GM08714 (cell line): ENCODE data around the gene MBNL2.

Source experiments
- H3K4me3 ChIP-seq: fragments of 200-500 bp; sonication (Bioruptor generic); 2 replicates; pipeline ENCODE4 v1.5.1; 2014; ENCODE audit warnings: mild to moderate bottlenecking, low read length, inconsistent platforms
- ZNF274 ChIP-seq: IDR thresholded peaks from 2 replicates; pipeline ENCODE4 v1.6.1; 2012; ENCODE audit warnings: mild to moderate bottlenecking, low read depth, low read length

MBNL2 gene

DNA sequence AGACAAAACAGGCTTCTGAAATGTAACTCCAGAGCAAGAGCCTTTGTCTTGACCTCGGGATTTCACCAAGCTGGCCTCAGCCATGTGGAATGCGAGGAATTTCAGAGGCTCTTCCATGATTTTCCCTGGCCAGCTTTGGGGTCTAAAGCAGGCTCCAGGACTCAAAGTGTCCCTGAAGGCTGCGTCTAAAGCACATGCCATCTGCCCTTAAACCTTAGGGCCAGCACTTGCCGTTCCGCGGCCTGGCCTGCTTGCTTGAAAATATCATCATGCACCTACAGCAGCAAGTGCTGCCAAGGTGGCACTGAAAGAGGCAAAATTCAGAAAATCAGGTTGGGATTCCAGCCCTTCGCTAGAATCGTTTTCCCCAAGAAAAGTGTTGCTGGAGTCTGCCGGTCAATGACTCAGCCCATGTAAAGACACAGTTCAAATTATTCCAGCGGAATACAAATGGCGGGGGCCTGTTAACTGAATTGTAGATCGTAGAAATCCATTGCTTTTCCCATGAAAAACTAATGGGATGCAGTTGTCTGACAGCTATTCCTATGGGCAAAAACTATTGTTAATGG lies 106.2 kb downstream of the MBNL2 start:
- TF ChIP-seq ZNF274, result no peak

DNA sequence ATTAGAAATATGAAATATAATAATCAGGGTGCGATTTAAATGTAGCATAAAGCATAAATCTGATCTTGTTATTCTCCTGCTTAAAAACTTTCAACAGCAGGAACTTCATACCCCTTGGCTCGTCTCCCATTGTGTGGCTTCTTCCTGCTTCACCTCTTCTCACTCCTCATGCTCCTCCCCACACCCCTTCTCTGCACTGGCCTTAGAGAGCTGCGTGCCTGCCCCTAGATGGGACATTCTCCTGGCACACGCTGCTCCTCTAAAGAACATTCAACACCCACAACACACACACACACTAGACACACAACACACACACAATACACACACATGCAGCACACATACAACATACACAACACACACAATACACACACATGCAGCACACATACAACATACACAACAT lies 107.2 kb downstream of the MBNL2 start:
- TF ChIP-seq ZNF274, result no peak

More for the DNA sequence above, 106.2 kb downstream of the MBNL2 start:
- no peak overlapping the region for H3K4me3 ChIP-seq

DNA sequence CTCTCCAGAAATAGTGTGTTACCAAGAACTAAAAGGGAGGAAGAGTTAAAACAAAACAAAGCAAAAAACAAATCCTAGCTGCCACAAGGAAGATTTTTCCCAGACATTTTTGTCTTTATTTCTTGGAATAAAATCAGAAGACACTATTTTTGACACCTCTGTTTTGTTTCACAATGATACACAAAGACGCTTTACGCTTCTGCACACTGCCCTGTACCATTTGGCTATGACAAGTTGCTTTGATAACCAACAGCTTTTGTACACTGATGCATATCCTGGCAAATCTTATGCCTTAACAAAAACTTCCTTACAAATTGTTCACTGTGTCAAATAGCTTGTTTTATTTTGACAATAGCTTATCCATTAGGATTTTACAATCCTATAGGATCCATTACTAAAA lies 108.3 kb downstream of the MBNL2 start:
- TF ChIP-seq ZNF274, result no peak
- no peak overlapping the region for H3K4me3 ChIP-seq

More for the DNA sequence above, 107.2 kb downstream of the MBNL2 start:
- H3K4me3 ChIP-seq, result no peak overlapping the region

DNA sequence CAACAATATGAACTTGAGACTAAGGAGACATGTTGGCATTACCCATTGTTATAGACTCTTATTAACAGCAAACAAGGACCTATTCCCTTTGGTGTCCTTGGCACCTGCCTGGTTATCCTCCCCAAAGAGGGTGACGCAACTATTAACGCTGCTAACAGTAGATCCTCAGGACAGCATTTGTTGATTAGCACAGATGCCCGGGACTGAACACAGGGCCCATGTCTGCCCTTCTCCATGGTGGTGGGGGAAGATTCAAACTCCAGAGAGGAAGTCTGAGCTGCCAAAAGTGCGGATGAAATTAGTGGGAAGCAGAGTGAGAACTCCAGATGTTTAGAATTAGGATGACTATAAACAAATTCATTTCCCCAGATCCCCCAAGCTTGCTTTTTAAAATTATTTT lies 110.6 kb downstream of the MBNL2 start:
- no peak for TF ChIP-seq ZNF274
- H3K4me3 ChIP-seq, result no peak overlapping the region

DNA sequence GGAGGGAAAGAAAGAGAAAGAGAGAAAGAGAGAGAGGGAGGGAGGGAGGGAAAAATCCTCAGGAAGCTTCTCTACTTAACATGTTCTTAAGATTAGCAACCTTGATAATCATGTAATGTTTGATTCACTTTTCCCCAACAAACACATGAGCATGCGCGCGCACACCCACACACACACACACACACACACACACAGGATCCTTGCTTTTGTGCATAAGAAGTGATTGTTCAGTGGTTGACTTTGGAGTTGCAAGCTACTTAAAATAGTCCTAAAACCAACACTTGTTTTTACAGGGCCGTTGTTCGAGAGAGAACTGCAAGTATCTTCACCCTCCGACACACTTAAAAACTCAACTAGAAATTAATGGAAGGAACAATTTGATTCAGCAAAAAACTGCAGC lies 111.8 kb downstream of the MBNL2 start:
- no peak overlapping the region for H3K4me3 ChIP-seq
- no peak for TF ChIP-seq ZNF274

DNA sequence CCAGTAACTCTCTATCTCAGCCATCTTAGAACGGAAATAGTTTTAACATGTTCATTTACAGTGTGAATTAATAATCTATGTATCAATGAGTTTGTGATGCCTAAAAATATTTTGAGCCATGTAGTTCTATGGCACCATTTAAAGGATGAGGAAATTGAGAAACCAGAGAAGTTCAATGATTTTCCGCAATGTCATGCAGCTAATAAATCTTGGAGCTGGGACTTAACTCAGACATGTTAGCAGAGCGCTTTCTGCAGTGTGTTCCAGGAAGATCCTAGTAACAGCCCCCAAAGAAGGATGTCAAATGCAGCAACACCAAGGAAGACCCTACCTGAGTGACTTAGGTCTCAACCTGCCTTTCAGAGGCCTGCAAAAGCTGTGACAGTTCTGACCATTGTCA lies 112.6 kb downstream of the MBNL2 start:
- no peak overlapping the region for H3K4me3 ChIP-seq
- TF ChIP-seq ZNF274, result no peak

DNA sequence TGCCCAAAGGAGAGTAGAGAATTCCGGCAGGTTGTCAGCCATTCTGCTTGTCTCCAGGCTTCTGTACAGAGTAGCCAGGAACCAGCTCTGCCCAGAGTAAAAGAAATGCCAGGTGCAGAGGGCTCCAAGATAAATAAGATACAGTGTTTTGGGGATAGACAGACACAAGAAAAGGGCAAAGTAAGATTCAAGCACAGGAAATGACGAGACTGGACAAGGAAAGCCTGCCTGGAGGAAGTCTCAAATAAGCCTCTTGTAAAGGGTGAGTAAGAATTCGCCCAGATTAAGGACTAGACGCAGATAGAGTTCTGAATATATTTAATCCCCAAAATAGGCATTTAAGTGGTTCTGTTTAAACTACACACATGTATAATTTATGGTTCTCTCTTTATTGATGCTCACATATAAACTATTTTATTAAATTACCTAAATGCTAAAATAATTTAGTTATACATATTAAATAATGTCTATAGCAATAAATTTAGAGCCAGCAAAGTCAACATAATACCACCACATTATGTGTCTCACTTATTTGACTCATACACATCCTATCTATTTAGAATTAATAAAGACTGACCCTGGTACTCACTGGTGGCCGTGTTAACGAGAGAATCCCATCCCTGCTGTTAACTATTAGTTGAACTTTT lies 113.5 kb downstream of the MBNL2 start:
- no peak for TF ChIP-seq ZNF274
- H3K4me3 ChIP-seq, result no peak overlapping the region

DNA sequence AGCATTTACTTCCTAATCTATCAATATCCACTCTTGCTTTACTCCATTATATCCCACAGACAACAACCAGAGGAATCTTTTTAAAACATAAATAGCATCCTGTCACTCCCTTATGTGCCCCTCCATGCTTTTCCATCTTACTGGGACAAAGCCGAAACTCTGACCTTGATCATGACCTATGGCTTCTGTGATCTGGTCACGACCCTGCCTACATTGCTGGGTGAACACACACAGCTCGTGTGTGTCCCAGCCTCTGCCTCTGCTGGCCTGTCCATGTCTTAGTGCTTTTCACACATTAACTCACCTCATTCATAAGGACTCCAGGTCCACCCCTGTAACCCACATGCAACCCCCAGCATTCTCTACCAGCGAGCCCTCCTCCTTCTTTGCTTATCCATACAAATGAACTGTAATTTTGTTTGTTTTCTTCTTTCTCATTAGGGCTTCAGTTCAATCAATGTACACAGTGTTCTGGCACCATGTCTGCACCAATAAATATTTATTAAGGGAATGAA lies 115.9 kb downstream of the MBNL2 start:
- no peak overlapping the region for H3K4me3 ChIP-seq
- TF ChIP-seq ZNF274, result no peak

DNA sequence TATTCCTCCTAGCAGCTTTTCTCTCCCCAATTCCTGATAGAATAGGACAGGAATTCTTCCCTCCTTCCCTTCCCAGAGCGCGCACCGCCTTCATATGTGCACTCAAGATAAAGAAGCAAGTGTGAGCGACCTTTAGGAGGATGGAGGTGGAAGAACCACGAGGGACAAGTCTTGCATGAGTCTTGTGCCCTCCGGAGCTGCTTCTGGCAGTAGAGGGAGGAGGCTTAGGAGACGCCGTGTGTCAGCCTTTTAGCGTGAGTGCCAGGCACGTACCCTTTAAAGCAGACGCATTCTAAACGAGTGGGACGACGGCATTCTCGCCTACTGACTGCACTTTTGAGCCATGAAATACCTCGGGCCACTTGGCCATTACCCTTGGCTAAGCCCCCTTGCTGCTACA lies 116.4 kb downstream of the MBNL2 start:
- TF ChIP-seq ZNF274, result no peak
- H3K4me3 ChIP-seq, result no peak overlapping the region

DNA sequence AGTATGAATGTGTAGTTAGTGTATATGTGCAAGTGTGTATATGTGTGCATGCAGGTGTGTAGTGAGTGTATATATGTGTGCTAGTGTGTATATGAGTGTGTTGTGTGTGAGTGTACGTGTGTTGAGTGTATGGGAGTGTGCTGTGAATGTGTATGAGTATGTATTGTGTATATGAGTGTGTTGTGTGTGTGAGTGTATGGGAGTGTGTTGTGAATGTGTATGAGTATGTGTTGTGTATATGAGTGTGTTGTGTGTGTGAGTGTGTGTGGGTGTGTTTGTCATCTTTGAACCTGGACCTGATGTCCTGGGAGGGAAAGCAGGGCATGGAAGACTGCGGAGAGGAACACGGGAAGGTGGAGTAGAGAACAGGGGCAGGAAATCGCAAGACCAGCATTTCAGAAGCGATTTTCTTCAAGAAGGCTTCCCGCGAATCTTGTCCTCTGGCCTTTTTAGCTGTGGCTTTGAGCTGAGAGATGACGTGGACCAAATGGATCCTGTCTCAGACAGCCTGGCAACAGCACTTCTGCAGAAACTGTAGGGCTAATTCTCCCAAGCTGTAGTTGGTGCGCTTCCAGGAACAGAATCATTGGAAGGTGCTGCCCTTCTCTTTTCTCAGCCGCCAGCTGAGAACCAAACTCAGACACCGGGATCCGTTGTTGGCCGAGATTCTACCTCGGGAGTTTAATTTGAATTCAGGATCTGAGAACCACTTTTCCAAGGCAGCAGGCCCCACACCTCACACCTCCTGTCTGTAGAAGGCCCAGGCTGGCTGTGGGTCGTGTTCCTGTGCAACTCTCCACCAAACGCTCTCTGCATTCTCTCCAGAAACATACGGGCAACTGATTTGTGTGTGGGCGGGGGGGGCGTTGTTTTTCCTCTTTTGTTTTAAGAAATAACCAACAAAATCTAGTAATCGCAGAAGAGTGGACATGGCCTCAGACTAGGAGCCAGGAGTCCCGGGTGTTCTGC lies 117.2 kb downstream of the MBNL2 start:
- H3K4me3 ChIP-seq, result no peak overlapping the region
- TF ChIP-seq ZNF274, result no peak

DNA sequence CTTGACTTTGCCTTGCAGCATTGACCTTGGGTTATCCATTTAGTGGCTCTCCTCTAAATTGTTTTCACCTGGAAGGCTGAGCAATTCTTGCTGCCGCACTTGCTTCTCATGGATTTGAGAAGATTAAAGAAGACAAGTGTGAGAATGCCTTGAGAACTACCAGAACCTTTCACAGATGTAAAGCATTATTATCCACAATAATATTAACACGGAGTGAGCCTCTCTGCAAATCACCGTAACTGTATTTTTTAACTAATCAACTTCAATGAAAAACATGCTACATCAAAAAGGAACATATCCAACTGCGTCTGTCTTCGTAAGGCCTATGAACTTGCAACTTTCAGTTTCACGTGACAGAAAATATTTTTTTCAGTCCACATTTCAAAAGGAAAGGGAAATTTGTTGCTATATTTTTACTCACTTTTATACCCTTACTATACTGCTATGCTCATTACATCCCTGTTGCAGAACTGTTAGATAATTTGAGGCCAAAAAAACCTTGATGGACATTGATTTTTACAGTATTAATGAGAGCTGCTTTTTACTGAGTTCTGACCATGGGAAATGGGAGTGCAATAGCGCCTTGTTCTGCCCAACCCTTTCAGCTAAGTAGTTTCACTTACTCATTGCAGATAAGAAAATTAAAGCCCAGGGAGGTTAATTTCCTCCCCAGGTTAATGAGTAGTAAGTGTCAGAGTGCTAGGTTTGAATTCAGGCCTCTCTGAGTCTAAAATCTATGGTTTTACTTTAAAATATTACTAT lies 118.0 kb downstream of the MBNL2 start:
- no peak overlapping the region for H3K4me3 ChIP-seq
- TF ChIP-seq ZNF274, result no peak

DNA sequence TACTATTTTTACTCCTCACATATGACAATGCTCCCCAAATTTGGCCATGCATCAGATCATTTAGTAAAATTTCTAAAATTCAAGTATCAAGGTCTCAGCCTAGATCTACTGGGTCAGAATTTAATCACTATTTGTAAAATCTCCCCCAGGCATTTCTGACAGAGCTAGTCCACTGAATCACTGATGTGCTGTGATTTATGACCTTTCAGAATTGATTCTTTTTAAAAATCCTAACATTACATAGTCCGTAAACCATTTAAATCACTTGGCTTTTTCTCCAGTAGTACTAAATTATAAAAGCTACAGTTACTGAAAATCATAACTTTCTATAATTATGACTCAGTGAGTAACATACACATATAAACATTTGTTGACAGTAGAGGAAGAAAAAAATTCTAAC lies 119.0 kb downstream of the MBNL2 start:
- TF ChIP-seq ZNF274, result no peak
- no peak overlapping the region for H3K4me3 ChIP-seq

DNA sequence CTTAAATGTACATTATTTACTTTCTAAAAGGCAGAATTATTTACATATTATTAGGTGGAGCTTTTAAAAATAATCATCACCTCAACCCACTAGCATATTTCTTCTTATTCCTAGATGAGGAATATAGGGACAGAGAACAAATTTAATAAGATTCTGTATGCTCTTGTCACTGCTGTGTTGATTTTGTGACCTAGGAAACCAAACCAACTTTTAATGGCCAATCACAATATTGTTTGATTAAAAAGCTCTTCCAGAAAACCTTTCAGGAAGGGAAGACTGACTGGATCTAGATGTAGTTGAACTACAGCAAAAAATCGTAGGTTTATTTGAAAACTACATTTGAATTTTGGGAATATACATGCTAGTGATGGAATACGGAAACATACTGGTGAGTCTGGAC lies 120.0 kb downstream of the MBNL2 start:
- TF ChIP-seq ZNF274, result no peak
- H3K4me3 ChIP-seq, result no peak overlapping the region

DNA sequence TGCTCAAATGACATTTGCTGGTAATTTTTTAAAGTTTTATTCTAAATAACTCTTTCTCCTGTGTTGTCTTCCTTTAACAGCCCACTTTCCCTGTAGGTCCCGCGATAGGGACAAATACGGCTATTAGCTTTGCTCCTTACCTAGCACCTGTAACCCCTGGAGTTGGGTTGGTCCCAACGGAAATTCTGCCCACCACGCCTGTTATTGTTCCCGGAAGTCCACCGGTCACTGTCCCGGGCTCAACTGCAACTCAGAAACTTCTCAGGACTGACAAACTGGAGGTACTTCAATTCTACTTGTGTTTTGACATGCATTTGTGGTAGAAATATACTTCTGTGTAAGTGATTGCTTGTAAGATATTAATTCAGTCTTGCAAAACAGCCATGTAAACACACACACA lies 120.8 kb downstream of the MBNL2 start:
- no peak for TF ChIP-seq ZNF274
- H3K4me3 ChIP-seq, result no peak overlapping the region
